HG02759 (cell line): ENCODE results near the gene COQ3.

Experiments used
- ATAC-seq: cut with Tn5 transposase; IDR thresholded peaks from one replicate; pipeline ENCODE4 v1.9.1; 2021; ENCODE audit warnings: mild to moderate bottlenecking, moderate library complexity; ENCODE audit not compliant: unreplicated experiment

Gene COQ3

GRCh38 chr6:99334526-99335127 lies 59.4 kb downstream of the COQ3 start:
- peak; percentile 30 for ATAC-seq

GRCh38 chr6:99333068-99333467 lies 60.9 kb downstream of the COQ3 start:
- ATAC-seq: peak; percentile 91

- ATAC-seq: no peak
Observed at GRCh38 chr6:99331531-99331930, 62.5 kb downstream of the COQ3 start.

GRCh38 chr6:99330159-99330558 lies 63.8 kb downstream of the COQ3 start:
- peak; percentile 73 for ATAC-seq

- no peak for ATAC-seq
Observed at GRCh38 chr6:99324996-99325395, 69.0 kb downstream of the COQ3 start.
